ENCODE measurements around the gene PIGW. TPM values are rescaled to one million over a fixed set of nuclear protein-coding genes. Genes with fewer than 3 reads are reported as not detected.
A peak's percentile ranks its signal among the peaks of the same experiment; 100 is the strongest.

The PIGW gene
- total RNA-seq, 1 experiment from 2014 or later: 21.7 TPM

GRCh38 chr17:36540696-36541095 lies 5.9 kb downstream of the PIGW start (continued):
- TF ChIP-seq ZNF532 (CRISPR knock-in tag; IDR thresholded peaks at IDR 0.05; ENCODE audit: borderline replicate concordance): no peak
- TF ChIP-seq, protein P1, sequence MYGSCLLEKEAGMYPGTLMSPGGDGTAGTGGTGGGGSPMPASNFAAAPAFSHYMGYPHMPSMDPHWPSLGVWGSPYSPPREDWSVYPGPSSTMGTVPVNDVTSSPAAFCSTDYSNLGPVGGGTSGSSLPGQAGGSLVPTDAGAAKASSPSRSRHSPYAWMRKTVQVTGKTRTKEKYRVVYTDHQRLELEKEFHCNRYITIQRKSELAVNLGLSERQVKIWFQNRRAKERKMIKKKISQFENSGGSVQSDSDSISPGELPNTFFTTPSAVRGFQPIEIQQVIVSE (CRISPR knock-in tag; IDR thresholded peaks at IDR 0.05; ENCODE audit: borderline replicate concordance): no peak

GRCh38 chr17:36542755-36543154 lies 8.0 kb downstream of the PIGW start:
- Mint-ChIP-seq H3K36me3 (peaks cover 8% of the 10 kb centered on the region), H3K4me3 (no peak overlapping the region), H3K4me1 (peaks cover 19% of the 10 kb centered on the region), H3K9me3 (no peaks in the 10 kb centered on the region), H3K27ac (no peak overlapping the region), H3K27me3 (ENCODE audit: low read depth) (no peaks in the 10 kb centered on the region)
- ChIA-PET CTCF (interaction anchor here (0.8 kb wide), 1 partner anchor 60 kb away, joined by 3 read pairs; no protein-coding TSS in a partner anchor), POLR2A (interaction anchor here (0.7 kb wide), 1 partner anchor 59 kb away, joined by 3 read pairs; no protein-coding TSS in a partner anchor)
- ATAC-seq (no peak), DNase-seq (ENCODE audit: low spot score) (no peak)
- TF ChIP-seq, protein P2, sequence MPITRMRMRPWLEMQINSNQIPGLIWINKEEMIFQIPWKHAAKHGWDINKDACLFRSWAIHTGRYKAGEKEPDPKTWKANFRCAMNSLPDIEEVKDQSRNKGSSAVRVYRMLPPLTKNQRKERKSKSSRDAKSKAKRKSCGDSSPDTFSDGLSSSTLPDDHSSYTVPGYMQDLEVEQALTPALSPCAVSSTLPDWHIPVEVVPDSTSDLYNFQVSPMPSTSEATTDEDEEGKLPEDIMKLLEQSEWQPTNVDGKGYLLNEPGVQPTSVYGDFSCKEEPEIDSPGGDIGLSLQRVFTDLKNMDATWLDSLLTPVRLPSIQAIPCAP (CRISPR knock-in tag; IDR thresholded peaks at IDR 0.05): no peak
- TF ChIP-seq GRHL2 (CRISPR knock-in tag; IDR thresholded peaks at IDR 0.05; ENCODE audit: insufficient replicate concordance, severe bottlenecking) (no peak), NFYB (CRISPR knock-in tag; conservative IDR thresholded peaks at IDR 0.05; ENCODE audit: low read depth) (no peak)

- Mint-ChIP-seq H3K9me3 (no peaks in the 10 kb centered on the region), H3K27ac (peak overlapping the region; percentile 95), H3K4me3 (peak overlapping the region; percentile 98), H3K36me3 (peaks cover 3% of the 10 kb centered on the region; the same call in 1 of the 2 replicates), H3K4me1 (peaks cover 24% of the 10 kb centered on the region), H3K27me3 (ENCODE audit: low read depth) (no peaks in the 10 kb centered on the region)
- no peak for DNase-seq (ENCODE audit: low spot score)
- ChIA-PET CTCF (interaction anchor here (0.6 to 5.4 kb wide), 2 partner anchors 9 to 59 kb away, joined by 3 to 40 read pairs; partner anchors contain the start of genes MYO19 and PIGW), POLR2A (interaction anchor here (1.1 to 3.5 kb wide), 2 partner anchors 10 to 57 kb away, joined by 3 to 37 read pairs; partner anchors contain the start of genes MYO19 and PIGW)
- TF ChIP-seq, protein P3, sequence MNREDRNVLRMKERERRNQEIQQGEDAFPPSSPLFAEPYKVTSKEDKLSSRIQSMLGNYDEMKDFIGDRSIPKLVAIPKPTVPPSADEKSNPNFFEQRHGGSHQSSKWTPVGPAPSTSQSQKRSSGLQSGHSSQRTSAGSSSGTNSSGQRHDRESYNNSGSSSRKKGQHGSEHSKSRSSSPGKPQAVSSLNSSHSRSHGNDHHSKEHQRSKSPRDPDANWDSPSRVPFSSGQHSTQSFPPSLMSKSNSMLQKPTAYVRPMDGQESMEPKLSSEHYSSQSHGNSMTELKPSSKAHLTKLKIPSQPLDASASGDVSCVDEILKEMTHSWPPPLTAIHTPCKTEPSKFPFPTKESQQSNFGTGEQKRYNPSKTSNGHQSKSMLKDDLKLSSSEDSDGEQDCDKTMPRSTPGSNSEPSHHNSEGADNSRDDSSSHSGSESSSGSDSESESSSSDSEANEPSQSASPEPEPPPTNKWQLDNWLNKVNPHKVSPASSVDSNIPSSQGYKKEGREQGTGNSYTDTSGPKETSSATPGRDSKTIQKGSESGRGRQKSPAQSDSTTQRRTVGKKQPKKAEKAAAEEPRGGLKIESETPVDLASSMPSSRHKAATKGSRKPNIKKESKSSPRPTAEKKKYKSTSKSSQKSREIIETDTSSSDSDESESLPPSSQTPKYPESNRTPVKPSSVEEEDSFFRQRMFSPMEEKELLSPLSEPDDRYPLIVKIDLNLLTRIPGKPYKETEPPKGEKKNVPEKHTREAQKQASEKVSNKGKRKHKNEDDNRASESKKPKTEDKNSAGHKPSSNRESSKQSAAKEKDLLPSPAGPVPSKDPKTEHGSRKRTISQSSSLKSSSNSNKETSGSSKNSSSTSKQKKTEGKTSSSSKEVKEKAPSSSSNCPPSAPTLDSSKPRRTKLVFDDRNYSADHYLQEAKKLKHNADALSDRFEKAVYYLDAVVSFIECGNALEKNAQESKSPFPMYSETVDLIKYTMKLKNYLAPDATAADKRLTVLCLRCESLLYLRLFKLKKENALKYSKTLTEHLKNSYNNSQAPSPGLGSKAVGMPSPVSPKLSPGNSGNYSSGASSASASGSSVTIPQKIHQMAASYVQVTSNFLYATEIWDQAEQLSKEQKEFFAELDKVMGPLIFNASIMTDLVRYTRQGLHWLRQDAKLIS (CRISPR knock-in tag; IDR thresholded peaks at IDR 0.05; ENCODE audit: borderline replicate concordance): no peak
- TF ChIP-seq OVOL2 (CRISPR knock-in tag; IDR thresholded peaks at IDR 0.05; ENCODE audit: borderline replicate concordance) (no peak), ATF3 (CRISPR knock-in tag; conservative IDR thresholded peaks at IDR 0.05) (no peak), CREM (CRISPR knock-in tag; IDR thresholded peaks at IDR 0.05) (no peak), ZNF263 (CRISPR knock-in tag; IDR thresholded peaks at IDR 0.05; ENCODE audit: low read depth) (no peak), JUN (CRISPR knock-in tag; IDR thresholded peaks at IDR 0.05) (no peak), NR1H2 (CRISPR knock-in tag; IDR thresholded peaks at IDR 0.05) (no peak), NFYB (CRISPR knock-in tag; conservative IDR thresholded peaks at IDR 0.05; ENCODE audit: low read depth) (no peak), TEAD4 (CRISPR knock-in tag; IDR thresholded peaks at IDR 0.05) (no peak)
- TF ChIP-seq, protein P4, sequence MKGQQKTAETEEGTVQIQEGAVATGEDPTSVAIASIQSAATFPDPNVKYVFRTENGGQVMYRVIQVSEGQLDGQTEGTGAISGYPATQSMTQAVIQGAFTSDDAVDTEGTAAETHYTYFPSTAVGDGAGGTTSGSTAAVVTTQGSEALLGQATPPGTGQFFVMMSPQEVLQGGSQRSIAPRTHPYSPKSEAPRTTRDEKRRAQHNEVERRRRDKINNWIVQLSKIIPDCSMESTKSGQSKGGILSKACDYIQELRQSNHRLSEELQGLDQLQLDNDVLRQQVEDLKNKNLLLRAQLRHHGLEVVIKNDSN (CRISPR knock-in tag; IDR thresholded peaks at IDR 0.05): no peak
- ATAC-seq: peak; percentile 1; the same call in 1 of the 2 replicates
Measured at GRCh38 chr17:36544044-36544306, 9.2 kb downstream of the PIGW start.

Measured in WTC11 (cell line).